ENCODE results near the gene RTCB.
"Not testable (repeated sequence)": the region's sequence is repeated elsewhere in the genome, so short reads cannot be mapped to it uniquely, and the experiment has no call there.

RTCB gene

DNA sequence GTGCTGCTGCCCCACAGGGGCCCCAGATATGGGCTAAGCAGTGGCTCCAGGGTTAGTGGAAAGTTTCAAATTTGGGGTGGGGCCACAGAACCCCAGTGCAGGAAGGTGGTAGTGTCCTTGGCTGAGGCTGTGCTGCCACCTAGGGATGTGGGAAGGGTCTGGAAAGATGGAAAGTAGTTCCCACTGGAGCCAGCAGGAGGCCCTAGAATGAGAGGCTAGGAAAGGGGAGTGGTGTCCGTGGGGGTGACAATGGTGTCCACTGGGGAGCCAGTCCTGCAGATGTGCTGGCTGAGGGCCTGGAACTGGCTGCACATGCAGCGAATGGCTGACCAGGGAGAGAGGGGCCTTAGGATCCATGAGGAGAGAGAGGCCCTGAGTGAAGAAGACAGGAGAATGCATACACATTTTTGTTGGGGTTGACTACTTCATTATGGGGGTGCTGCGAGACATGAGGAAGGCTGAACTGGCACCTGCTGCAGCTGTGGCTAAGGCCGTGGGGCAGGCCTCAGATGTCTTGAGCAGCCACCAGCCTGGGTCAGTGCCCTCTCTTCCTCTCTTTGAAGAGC is 33.3 kb downstream of the RTCB start:
- no peak for DNase-seq (ENCODE audit: low spot score in 2 of 2)
- Mint-ChIP-seq H3K9me3 (no peaks in the 10 kb centered on the region), H3K4me3 (no peak overlapping the region), H3K27ac (ENCODE audit: low read depth) (no peak overlapping the region), H3K36me3 (ENCODE audit: insufficient read depth) (peaks cover 3% of the 10 kb centered on the region), H3K27me3 (no peaks in the 10 kb centered on the region), H3K4me1 (no peaks in the 10 kb centered on the region)
- ATAC-seq (replicated peaks; ENCODE audit: extremely low read depth, poor library complexity, severe bottlenecking) = no peak

DNA sequence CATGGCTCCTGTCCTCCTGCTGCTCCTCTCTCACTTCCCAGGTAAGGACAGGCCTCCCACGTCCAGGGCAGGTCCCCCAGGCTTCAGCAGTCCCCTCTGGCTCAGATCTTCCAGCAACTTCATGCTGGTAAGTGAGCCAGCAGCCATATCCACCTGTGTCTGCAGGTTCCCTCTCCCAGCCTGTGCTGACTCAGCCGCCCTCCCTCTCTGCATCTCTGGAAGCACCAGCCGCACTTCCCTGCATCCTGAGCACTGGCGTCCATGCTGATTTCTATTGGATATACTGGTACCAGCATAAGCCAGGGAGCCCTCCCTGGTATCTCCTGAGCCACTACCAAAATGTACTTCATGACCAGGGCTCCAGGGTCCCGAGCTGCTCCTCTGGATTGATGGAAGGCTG is 35.4 kb downstream of the RTCB start:
- Mint-ChIP-seq H3K9me3 (no peaks in the 10 kb centered on the region), H3K36me3 (ENCODE audit: insufficient read depth) (peaks cover 3% of the 10 kb centered on the region), H3K27me3 (no peaks in the 10 kb centered on the region), H3K4me1 (no peaks in the 10 kb centered on the region), H3K27ac (ENCODE audit: low read depth) (no peak overlapping the region), H3K4me3 (no peak overlapping the region)
- ATAC-seq (replicated peaks; ENCODE audit: extremely low read depth, poor library complexity, severe bottlenecking) (no peak), DNase-seq (ENCODE audit: low spot score in 2 of 2) (no peak)

DNA sequence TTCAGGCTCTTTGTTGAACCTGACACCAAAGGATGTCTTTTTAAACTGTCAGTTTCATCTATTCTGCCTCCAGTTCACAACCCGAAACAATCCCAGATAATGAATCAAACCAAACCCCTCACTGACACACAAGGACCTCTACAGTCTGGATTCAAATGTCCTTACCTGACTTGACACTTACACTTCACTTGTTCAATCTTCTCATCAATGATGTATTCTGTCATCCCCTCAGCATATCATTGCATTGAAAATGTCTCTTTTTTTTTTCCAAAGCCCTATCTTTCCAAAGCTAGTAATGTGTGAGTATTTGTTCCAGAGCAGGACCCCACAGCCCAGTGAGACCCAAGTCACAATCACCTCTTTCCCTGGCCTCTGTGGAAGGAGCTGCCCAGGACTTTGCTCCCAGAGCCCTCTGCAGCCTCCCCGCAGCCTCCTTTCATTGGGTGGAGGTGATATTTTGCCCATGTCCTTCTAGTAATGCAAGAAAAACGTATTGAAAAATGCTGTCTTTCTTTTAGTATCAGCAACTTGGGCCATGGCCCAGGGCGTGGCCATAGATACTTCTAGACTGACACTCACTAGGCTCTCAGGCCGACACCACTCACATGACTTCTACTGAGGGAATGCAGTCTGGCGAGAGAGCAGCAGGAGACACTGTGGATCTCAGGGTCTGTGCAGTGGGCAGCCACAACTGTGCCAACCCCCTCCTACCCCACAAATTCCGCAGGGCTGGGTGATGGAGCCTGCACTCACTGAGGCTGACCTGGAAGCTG is 36.2 kb downstream of the RTCB start:
- Mint-ChIP-seq H3K27me3 (no peaks in the 10 kb centered on the region), H3K4me1 (no peaks in the 10 kb centered on the region), H3K4me3 (no peak overlapping the region), H3K27ac (ENCODE audit: low read depth) (no peak overlapping the region), H3K9me3 (no peaks in the 10 kb centered on the region), H3K36me3 (ENCODE audit: insufficient read depth) (peaks cover 3% of the 10 kb centered on the region)
- DNase-seq (ENCODE audit: low spot score in 2 of 2) (no peak), ATAC-seq (replicated peaks; ENCODE audit: extremely low read depth, poor library complexity, severe bottlenecking) (no peak)

DNA sequence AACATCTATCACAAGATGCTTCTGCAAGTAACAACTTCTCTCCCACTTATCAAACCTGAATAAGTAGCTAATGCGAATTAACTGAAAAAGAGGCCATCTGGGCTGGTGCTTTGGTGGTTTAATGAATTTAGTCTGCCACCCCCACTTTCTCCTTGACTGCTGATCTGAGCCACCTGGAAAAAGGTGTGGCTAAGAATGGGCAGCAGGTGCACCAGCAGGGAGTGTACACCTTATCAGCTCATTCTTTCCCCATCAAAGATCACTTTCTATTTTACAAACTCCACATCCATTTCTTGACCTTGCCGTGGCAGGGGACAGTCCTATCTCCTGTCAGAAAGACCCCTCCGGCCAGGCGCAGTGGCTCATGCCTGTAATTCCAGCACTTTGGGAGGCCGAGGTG is 47.8 kb downstream of the RTCB start:
- Mint-ChIP-seq H3K27ac (ENCODE audit: low read depth) (no peak overlapping the region), H3K36me3 (ENCODE audit: insufficient read depth) (no peaks in the 10 kb centered on the region), H3K9me3 (no peaks in the 10 kb centered on the region), H3K4me3 (no peak overlapping the region), H3K4me1 (no peaks in the 10 kb centered on the region), H3K27me3 (peaks cover 36% of the 10 kb centered on the region)
- ATAC-seq (replicated peaks; ENCODE audit: extremely low read depth, poor library complexity, severe bottlenecking) (no peak), DNase-seq (ENCODE audit: low spot score in 2 of 2) (no peak)

DNA sequence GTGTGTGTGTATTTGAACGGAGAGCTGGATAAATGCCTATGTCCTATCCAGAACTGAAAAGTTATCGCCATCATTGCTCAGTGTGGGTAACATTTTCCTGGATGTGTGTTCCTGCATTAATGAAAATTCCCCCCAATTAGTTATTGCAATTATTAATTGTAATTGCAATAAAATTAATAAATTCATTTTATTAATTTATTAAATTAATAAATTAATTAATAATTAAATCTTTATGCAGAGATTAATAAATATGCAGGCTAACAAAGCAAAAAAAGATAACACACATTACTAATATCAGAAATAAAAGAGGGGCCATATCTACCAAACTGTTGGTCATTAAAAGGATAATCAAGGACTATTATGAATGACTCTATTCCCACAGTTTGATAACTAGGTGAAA is 50.8 kb downstream of the RTCB start:
- Mint-ChIP-seq H3K27me3 (peaks cover 26% of the 10 kb centered on the region), H3K4me3 (no peak overlapping the region), H3K4me1 (no peaks in the 10 kb centered on the region), H3K9me3 (no peaks in the 10 kb centered on the region), H3K36me3 (ENCODE audit: insufficient read depth) (no peaks in the 10 kb centered on the region), H3K27ac (ENCODE audit: low read depth) (no peak overlapping the region)
- ATAC-seq (replicated peaks; ENCODE audit: extremely low read depth, poor library complexity, severe bottlenecking) (no peak), DNase-seq (ENCODE audit: low spot score in 2 of 2) (no peak)

DNA sequence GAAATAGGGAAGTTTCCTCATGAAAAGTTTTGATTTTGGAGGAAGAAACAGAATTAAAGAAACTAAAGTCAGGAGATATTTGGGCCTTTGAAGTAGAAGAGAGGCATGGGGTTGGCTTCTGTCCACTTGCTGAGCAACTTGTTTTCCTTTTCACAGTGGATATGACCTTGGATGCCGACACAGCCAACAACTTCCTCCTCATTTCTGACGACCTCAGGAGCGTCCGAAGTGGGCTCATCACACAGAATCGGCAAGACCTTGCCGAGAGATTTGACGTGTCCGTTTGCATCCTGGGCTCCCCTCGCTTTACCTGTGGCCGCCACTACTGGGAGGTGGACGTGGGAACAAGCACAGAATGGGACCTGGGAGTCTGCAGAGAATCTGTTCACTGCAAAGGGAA is 52.0 kb downstream of the RTCB start:
- H3K27me3 Mint-ChIP-seq = peaks cover 14% of the 10 kb centered on the region
- H3K4me1 Mint-ChIP-seq; DNase-seq (ENCODE audit: low spot score in 2 of 2); ATAC-seq (replicated peaks; ENCODE audit: extremely low read depth, poor library complexity, severe bottlenecking); H3K4me3 Mint-ChIP-seq; H3K27ac Mint-ChIP-seq (ENCODE audit: low read depth); H3K9me3 Mint-ChIP-seq; H3K36me3 Mint-ChIP-seq (ENCODE audit: insufficient read depth): not testable (repeated sequence)

DNA sequence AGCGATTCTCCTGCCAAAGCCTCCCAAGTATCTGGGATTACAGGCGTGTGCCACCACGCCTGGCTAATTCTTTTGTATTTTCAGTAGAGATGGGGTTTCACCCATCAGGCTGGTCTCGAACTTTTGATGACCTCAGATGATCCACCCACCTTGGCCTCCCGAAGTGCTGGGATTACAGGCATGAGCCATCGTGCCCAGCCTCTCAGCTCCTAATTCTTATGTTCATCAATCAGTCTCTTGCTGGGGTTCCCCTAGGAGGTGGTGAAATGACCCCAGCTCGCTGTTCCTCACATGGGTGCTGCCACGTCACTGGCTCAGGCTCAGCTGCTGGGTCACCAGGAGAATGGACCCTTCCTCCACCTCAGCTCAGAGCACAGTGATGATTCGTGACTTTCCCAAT is 54.5 kb downstream of the RTCB start, which contains the start of gene RFPL3:
RFPL3 (plus strand) TSS at position 301 of the 400 bp plus-strand sequence. CDS start 205 bp downstream, outside the sequence.
- not testable (repeated sequence) for H3K27ac Mint-ChIP-seq (ENCODE audit: low read depth); DNase-seq (ENCODE audit: low spot score in 2 of 2); ATAC-seq (replicated peaks; ENCODE audit: extremely low read depth, poor library complexity, severe bottlenecking); H3K27me3 Mint-ChIP-seq; H3K4me3 Mint-ChIP-seq; H3K4me1 Mint-ChIP-seq; H3K9me3 Mint-ChIP-seq; H3K36me3 Mint-ChIP-seq (ENCODE audit: insufficient read depth)

DNA sequence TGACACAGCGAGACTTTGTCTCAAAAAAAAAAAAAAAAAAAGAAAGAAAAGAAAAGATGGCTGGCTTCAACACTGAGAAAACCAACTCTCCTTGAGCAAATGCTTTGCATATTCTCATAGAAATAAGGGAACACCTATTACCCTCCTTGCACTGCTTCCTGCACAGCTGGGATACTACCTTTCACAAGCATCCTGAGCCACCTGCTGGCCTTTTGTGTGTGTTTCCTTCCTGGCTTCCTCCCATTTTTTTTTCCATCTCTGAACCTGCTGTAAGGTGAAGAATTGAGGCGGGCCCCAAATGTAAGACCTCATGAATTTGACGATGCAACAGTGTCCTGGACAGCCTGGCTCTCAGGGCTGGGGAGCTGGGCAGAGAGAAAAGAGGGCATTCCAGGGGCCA is 56.3 kb downstream of the RTCB start:
- Mint-ChIP-seq H3K4me3 (no peak overlapping the region), H3K27ac (ENCODE audit: low read depth) (no peak overlapping the region), H3K27me3 (no peaks in the 10 kb centered on the region), H3K4me1 (no peaks in the 10 kb centered on the region), H3K9me3 (no peaks in the 10 kb centered on the region), H3K36me3 (ENCODE audit: insufficient read depth) (no peaks in the 10 kb centered on the region)
- no peak for DNase-seq (ENCODE audit: low spot score in 2 of 2)
- ATAC-seq (replicated peaks; ENCODE audit: extremely low read depth, poor library complexity, severe bottlenecking) = no peak

DNA sequence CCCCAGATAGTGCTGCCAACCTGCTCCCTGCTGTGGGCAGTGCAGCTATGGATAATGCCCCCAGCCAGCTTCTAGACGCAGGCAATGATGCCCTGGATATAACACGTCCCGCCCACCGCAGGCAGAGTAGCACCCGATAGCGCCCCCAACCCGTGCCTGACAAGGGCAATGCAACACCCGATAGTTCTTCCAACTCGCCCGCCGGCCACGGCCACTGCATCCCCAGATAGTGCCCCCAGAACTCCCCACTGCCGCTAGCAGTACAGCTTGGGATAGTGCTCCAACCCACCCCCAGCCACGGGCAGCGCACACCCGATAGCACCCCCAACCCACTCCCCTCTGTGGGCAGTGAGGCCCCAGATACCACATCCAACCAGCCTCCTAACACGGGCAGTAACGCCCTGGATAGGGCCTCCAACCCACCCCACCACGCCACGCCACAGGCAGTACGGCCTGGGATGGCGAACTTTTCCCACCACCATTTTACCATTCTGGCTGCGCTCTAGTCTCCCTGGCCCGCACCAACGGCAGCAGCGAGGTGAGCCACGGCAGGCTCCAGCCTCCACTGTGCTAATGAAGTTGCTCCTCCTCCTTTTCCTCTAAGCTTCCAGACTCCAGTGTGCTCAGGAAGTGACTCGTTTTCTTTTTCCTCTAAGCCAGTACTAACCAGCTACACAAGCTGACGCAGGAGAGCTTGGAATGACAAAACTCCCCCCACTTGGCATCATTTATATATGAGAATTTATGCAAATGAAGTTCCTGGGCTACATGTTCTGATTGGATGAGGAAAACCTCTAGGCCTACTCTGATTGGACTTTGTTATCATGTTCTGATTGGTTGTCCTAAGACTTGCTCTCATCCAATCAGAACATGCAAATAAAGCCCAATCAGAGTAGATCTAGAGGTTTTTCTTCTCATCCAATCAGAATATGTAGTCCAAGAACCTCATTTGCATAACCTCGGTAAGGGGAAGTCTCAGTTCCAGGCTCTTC is 57.4 kb downstream of the RTCB start:
- no peaks in the 10 kb centered on the region for H3K27me3 Mint-ChIP-seq
- H3K36me3 Mint-ChIP-seq (ENCODE audit: insufficient read depth) = no peaks in the 10 kb centered on the region
- no peaks in the 10 kb centered on the region for H3K9me3 Mint-ChIP-seq
- H3K27ac Mint-ChIP-seq (ENCODE audit: low read depth) = no peak overlapping the region
- H3K4me1 Mint-ChIP-seq = no peaks in the 10 kb centered on the region
- no peak overlapping the region for H3K4me3 Mint-ChIP-seq
- ATAC-seq (replicated peaks; ENCODE audit: extremely low read depth, poor library complexity, severe bottlenecking) (no peak), DNase-seq (ENCODE audit: low spot score in 2 of 2) (no peak)

DNA sequence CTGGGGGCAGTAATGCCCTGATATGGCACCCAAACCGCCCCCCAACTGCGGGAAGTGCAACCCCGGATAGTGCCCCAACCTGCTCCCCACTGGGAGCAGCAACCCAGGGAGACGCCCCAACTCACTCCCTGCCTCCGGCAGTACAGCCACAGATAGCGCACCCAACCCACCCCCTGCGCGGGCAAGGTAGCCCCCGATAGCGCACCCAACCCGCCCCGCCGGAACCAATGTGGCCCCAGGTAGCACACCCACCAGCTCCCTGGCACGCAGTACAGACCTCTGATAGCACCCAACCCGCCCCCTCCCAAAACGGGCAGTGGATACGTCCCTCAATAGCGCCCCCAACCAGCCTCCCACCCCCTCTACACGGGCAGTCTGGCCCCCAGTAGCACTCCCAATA is 58.2 kb downstream of the RTCB start:
- no peaks in the 10 kb centered on the region for H3K27me3 Mint-ChIP-seq
- no peak overlapping the region for H3K4me3 Mint-ChIP-seq
- H3K9me3 Mint-ChIP-seq = no peaks in the 10 kb centered on the region
- ATAC-seq (replicated peaks; ENCODE audit: extremely low read depth, poor library complexity, severe bottlenecking) = no peak
- H3K27ac Mint-ChIP-seq (ENCODE audit: low read depth) = no peak overlapping the region
- DNase-seq (ENCODE audit: low spot score in 2 of 2) = no peak
- no peaks in the 10 kb centered on the region for H3K4me1 Mint-ChIP-seq
- H3K36me3 Mint-ChIP-seq (ENCODE audit: insufficient read depth) = no peaks in the 10 kb centered on the region

DNA sequence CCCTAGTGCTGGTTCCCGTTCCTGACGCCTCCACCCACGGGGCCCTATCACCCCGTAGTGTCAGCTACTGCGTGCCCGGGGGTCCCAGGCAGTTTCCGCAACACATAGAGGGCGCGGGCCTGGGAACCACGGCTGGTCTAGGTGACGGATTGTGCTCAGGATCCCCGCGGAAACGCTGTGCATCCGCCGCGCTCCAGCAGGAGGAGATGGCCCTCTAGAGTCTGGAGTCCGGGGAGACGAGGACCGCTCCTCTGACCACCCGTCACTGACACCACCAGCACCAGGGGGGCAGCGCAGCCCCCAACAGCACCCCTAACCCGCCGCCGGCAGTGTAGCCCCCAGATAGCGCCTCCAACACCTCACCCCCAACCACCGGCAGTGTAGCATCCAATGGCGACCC is 58.8 kb downstream of the RTCB start:
- no peaks in the 10 kb centered on the region for H3K9me3 Mint-ChIP-seq
- H3K27me3 Mint-ChIP-seq = no peaks in the 10 kb centered on the region
- H3K27ac Mint-ChIP-seq (ENCODE audit: low read depth) = no peak overlapping the region
- H3K4me3 Mint-ChIP-seq = no peak overlapping the region
- DNase-seq (ENCODE audit: low spot score in 2 of 2) = no peak
- H3K4me1 Mint-ChIP-seq = no peaks in the 10 kb centered on the region
- no peaks in the 10 kb centered on the region for H3K36me3 Mint-ChIP-seq (ENCODE audit: insufficient read depth)
- ATAC-seq (replicated peaks; ENCODE audit: extremely low read depth, poor library complexity, severe bottlenecking) = no peak

DNA sequence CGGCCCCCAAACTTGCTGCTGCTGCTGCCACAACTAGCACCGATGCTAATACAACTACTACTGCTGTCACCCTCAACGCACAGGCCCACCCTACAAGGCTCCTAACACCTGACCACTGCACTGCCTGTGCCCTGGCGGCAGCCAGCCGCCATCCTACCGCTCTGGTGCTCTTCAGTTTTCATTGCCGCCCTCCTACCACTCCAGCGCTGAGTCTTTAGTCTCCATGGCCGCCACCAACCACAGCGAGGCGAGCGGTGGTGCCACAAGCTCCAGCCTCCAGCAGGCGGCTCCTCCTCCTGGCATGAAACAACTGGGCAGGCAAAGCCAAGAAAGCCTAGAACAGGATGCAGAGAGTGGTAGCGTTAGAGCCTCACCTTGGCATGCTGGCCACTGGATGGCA is 59.4 kb downstream of the RTCB start:
- Mint-ChIP-seq H3K27ac (ENCODE audit: low read depth) (no peak overlapping the region), H3K27me3 (no peaks in the 10 kb centered on the region), H3K4me3 (no peak overlapping the region), H3K9me3 (no peaks in the 10 kb centered on the region), H3K4me1 (no peaks in the 10 kb centered on the region), H3K36me3 (ENCODE audit: insufficient read depth) (no peaks in the 10 kb centered on the region)
- DNase-seq (ENCODE audit: low spot score in 2 of 2) = no peak
- ATAC-seq (replicated peaks; ENCODE audit: extremely low read depth, poor library complexity, severe bottlenecking) = no peak

Measured in central memory CD8-positive, alpha-beta T cell (primary cell).